Measurements from ENCODE around the gene CACNA2D1. TPM values are rescaled to one million over a fixed set of nuclear protein-coding genes. Genes with fewer than 3 reads are reported as not detected.

CACNA2D1 gene
- total RNA-seq (2021; ENCODE audit: unreplicated experiment) (0.27 TPM), Bru-seq, nascent RNA (percentile 10 among the genes with signal in this experiment), BruChase-seq, experiment 1, labeled RNA remaining after a 6-hour chase (percentile 12 among the genes with signal in this experiment), BruChase-seq, experiment 2, labeled RNA remaining after a 2-hour chase (percentile 7 among the genes with signal in this experiment)
- polyA plus RNA-seq (2012): 0.02 and 0.16 TPM in 2 replicates
- long read RNA-seq: 0 reads

GRCh38 chr7:82443547-82444219 is at the start of gene CACNA2D1:
TSS of gene CACNA2D1 (minus strand) at chr7:82443777.
- Histone ChIP-seq H3K9ac (ENCODE audit: low read length) (no peak within 1 kb of the TSS), H3K36me3 (ENCODE audit: control insufficient read depth in 1 of 2, insufficient read depth in 2 of 2, low read length in 2 of 2) (no peaks in the 10 kb centered on the region), H3K9me2 (ENCODE audit: insufficient read depth) (no peaks in the 10 kb centered on the region), H3K79me2 (ENCODE audit: insufficient read depth, low read length) (no peaks in the 10 kb centered on the region), H3K4me3 (replicated peaks in 1 of 2; ENCODE audit: low read depth in 1 of 2, low read length in 2 of 2) (no peak within 1 kb of the TSS), H3K27ac (ENCODE audit: low read depth, low read length) (no peak within 1 kb of the TSS), H3K4me1 (ENCODE audit: control insufficient read depth in 1 of 2, insufficient read depth in 2 of 2, low read length in 2 of 2) (no peaks in the 10 kb centered on the region), H2AFZ (ENCODE audit: low read depth, low read length, poor library complexity, severe bottlenecking) (no peak within 1 kb of the TSS), H3K4me2 (ENCODE audit: low read length) (no peak within 1 kb of the TSS), H4K20me1 (ENCODE audit: insufficient read depth) (no peaks in the 10 kb centered on the region), H3K9me3 (ENCODE audit: control insufficient read depth in 1 of 2, insufficient read depth in 1 of 2, low read depth in 1 of 2, low read length in 2 of 2) (no peaks in the 10 kb centered on the region), H3K27me3 (ENCODE audit: insufficient read depth, low read length) (no peaks in the 10 kb centered on the region)
- BruUV-seq (replicated peaks): no TSS peak
- ATAC-seq: no peak
- TF ChIP-seq TCF7L2 (IDR thresholded peaks at IDR 0.05; ENCODE audit: borderline replicate concordance, extremely low read depth, insufficient read depth, insufficient read length): no peak
- no peak for TF ChIP-seq EZH2phosphoT487 (IDR thresholded peaks at IDR 0.05; ENCODE audit: borderline replicate concordance)
- no peak for TF ChIP-seq CBX3 (IDR thresholded peaks at IDR 0.05; ENCODE audit: low read depth)
- no peak for TF ChIP-seq YY1 (IDR thresholded peaks at IDR 0.05; ENCODE audit: extremely low read depth, insufficient replicate concordance, low read depth, low read length)
- TF ChIP-seq, protein P1, sequence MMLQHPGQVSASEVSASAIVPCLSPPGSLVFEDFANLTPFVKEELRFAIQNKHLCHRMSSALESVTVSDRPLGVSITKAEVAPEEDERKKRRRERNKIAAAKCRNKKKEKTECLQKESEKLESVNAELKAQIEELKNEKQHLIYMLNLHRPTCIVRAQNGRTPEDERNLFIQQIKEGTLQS (IDR thresholded peaks at IDR 0.05): no peak
- no peak for TF ChIP-seq ZNF274 (IDR thresholded peaks at IDR 0.05; ENCODE audit: low read depth, low read length)
- TF ChIP-seq, protein P2, sequence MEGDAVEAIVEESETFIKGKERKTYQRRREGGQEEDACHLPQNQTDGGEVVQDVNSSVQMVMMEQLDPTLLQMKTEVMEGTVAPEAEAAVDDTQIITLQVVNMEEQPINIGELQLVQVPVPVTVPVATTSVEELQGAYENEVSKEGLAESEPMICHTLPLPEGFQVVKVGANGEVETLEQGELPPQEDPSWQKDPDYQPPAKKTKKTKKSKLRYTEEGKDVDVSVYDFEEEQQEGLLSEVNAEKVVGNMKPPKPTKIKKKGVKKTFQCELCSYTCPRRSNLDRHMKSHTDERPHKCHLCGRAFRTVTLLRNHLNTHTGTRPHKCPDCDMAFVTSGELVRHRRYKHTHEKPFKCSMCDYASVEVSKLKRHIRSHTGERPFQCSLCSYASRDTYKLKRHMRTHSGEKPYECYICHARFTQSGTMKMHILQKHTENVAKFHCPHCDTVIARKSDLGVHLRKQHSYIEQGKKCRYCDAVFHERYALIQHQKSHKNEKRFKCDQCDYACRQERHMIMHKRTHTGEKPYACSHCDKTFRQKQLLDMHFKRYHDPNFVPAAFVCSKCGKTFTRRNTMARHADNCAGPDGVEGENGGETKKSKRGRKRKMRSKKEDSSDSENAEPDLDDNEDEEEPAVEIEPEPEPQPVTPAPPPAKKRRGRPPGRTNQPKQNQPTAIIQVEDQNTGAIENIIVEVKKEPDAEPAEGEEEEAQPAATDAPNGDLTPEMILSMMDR (IDR thresholded peaks at IDR 0.05 in 2 of 3, conservative IDR thresholded peaks at IDR 0.05 in 1 of 3; ENCODE audit: borderline replicate concordance in 1 of 3, insufficient read depth in 1 of 3, low read depth in 2 of 3, low read length in 2 of 3): no peak
- no peak for TF ChIP-seq RAD21 (IDR thresholded peaks at IDR 0.05; ENCODE audit: low read depth)
- TF ChIP-seq EZH2 (IDR thresholded peaks at IDR 0.05): no peak
- TF ChIP-seq, protein P3, sequence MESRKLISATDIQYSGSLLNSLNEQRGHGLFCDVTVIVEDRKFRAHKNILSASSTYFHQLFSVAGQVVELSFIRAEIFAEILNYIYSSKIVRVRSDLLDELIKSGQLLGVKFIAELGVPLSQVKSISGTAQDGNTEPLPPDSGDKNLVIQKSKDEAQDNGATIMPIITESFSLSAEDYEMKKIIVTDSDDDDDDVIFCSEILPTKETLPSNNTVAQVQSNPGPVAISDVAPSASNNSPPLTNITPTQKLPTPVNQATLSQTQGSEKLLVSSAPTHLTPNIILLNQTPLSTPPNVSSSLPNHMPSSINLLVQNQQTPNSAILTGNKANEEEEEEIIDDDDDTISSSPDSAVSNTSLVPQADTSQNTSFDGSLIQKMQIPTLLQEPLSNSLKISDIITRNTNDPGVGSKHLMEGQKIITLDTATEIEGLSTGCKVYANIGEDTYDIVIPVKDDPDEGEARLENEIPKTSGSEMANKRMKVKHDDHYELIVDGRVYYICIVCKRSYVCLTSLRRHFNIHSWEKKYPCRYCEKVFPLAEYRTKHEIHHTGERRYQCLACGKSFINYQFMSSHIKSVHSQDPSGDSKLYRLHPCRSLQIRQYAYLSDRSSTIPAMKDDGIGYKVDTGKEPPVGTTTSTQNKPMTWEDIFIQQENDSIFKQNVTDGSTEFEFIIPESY (IDR thresholded peaks at IDR 0.05; ENCODE audit: extremely low read depth, insufficient replicate concordance, low read length): no peak
- no peak for TF ChIP-seq SIN3A (IDR thresholded peaks at IDR 0.05; ENCODE audit: low read depth)
- POLR2A ChIA-PET: no interaction called here
- CTCF ChIA-PET: no interaction called here
- intact Hi-C loops (cut with micrococcal nuclease): no loop called here
- RAD21 ChIA-PET (ENCODE audit: low non-redundant PET in 1 of 2, low total read pairs in 2 of 2, uncharacterized antibody in 2 of 2, unreplicated experiment in 2 of 2): no interaction called here
- DNase-seq (ENCODE audit: low read depth, low spot score): no peak

Measured in HCT116 (cell line).